NCI-H774 (cell line): ENCODE results near the gene FIGLA.

Source experiments
- DNase-seq: peaks from one replicate; lab custom pipeline; 2025; lab: John Stamatoyannopoulos, UW

The FIGLA gene

GRCh38 chr2:70790136-70790828 lies at the start of gene FIGLA:
FIGLA (minus strand) TSS chr2:70790643; CDS start chr2:70790638, 5 bp downstream.
- no peak for DNase-seq

- no peak for DNase-seq
These were observed 47.8 kb upstream of the FIGLA start for GRCh38 chr2:70837980-70838925.

- DNase-seq, result no peak
These were observed 45.2 kb upstream of the FIGLA start, which contains the start of gene CD207 for GRCh38 chr2:70835643-70836042. CD207 (minus strand) TSS chr2:70835816; CDS start chr2:70835776, 40 bp downstream.

- no peak for DNase-seq
These were observed 44.4 kb upstream of the FIGLA start for GRCh38 chr2:70834881-70835280.

- no peak for DNase-seq
These were observed 43.7 kb upstream of the FIGLA start for GRCh38 chr2:70834106-70834505.

GRCh38 chr2:70833246-70833645 lies 42.8 kb upstream of the FIGLA start:
- no peak for DNase-seq

- no peak for DNase-seq
These were observed 41.9 kb upstream of the FIGLA start for GRCh38 chr2:70832386-70832785.

GRCh38 chr2:70831861-70832260 lies 41.4 kb upstream of the FIGLA start:
- no peak for DNase-seq

- DNase-seq, result no peak
These were observed 39.9 kb upstream of the FIGLA start for GRCh38 chr2:70830366-70830765.

GRCh38 chr2:70829916-70830315 lies 39.5 kb upstream of the FIGLA start:
- no peak for DNase-seq

- no peak for DNase-seq
These were observed 38.7 kb upstream of the FIGLA start for GRCh38 chr2:70828914-70829824.

- no peak for DNase-seq
These were observed 37.7 kb upstream of the FIGLA start for GRCh38 chr2:70828115-70828514.

GRCh38 chr2:70827388-70827787 lies 36.9 kb upstream of the FIGLA start:
- DNase-seq, result no peak

- DNase-seq, result no peak
These were observed 36.4 kb upstream of the FIGLA start for GRCh38 chr2:70826696-70827350.

- DNase-seq, result no peak
These were observed 32.8 kb upstream of the FIGLA start for GRCh38 chr2:70823249-70823648.

- DNase-seq, result no peak
These were observed 32.4 kb upstream of the FIGLA start for GRCh38 chr2:70822843-70823242.

- DNase-seq, result no peak
These were observed 30.1 kb upstream of the FIGLA start, which contains the start of gene CLEC4F for GRCh38 chr2:70820499-70820898. CLEC4F (minus strand) TSS chr2:70820599; CDS start chr2:70820523, 76 bp downstream.

- DNase-seq, result no peak
These were observed 27.0 kb upstream of the FIGLA start for GRCh38 chr2:70817284-70817954.

- no peak for DNase-seq
These were observed 26.3 kb upstream of the FIGLA start for GRCh38 chr2:70816726-70817125.
